Measurements from ENCODE around the gene IQCK. TPM values are rescaled to one million over a fixed set of nuclear protein-coding genes. Genes with fewer than 3 reads are reported as not detected.

The IQCK gene
- total and polyA plus RNA-seq, 2 experiments from 2014 or later: 7.2 to 11.8 TPM

DNA sequence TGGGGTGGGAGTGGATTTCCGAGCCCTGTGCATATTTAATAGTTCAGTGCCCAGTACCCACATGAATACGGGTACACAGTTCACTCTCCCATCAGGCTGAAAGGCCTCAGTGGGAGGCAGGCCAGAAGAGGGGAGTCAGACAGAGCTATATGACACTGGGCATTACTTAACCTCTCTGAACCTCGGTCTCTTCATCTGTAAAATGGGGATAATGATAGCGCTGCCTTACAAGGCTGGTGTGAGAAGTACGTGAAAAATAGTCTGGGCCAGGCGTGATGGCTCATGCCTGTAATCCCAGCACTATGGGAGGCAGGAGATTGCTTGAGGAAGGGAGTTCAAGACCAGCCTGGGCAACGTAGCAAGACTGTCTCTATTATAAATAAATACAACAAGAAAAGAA lies 163.0 kb downstream of the IQCK start:
- no peaks in the 10 kb centered on the region for H3K27me3 ChIP-seq
- no peak for DNase-seq (ENCODE audit: low spot score)
- no peaks in the 10 kb centered on the region for H3K36me3 ChIP-seq (replicated peaks; ENCODE audit: insufficient read depth, low read depth)
- no peak overlapping the region for H3K4me2 ChIP-seq
- no peak for TF ChIP-seq EZH2phosphoT487 (IDR thresholded peaks at IDR 0.05; ENCODE audit: low read depth, severe bottlenecking, unreplicated experiment)
- TF ChIP-seq, protein P1, sequence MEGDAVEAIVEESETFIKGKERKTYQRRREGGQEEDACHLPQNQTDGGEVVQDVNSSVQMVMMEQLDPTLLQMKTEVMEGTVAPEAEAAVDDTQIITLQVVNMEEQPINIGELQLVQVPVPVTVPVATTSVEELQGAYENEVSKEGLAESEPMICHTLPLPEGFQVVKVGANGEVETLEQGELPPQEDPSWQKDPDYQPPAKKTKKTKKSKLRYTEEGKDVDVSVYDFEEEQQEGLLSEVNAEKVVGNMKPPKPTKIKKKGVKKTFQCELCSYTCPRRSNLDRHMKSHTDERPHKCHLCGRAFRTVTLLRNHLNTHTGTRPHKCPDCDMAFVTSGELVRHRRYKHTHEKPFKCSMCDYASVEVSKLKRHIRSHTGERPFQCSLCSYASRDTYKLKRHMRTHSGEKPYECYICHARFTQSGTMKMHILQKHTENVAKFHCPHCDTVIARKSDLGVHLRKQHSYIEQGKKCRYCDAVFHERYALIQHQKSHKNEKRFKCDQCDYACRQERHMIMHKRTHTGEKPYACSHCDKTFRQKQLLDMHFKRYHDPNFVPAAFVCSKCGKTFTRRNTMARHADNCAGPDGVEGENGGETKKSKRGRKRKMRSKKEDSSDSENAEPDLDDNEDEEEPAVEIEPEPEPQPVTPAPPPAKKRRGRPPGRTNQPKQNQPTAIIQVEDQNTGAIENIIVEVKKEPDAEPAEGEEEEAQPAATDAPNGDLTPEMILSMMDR (IDR thresholded peaks at IDR 0.05; ENCODE audit: poor library complexity): no peak
- no peak for TF ChIP-seq EZH2 (IDR thresholded peaks at IDR 0.05; ENCODE audit: borderline replicate concordance)
- no peaks in the 10 kb centered on the region for H3K9me3 ChIP-seq (ENCODE audit: low read depth)
- peaks cover 5% of the 10 kb centered on the region for H3K4me1 ChIP-seq (ENCODE audit: insufficient read depth)
- H4K20me1 ChIP-seq (ENCODE audit: insufficient read depth, poor library complexity, severe bottlenecking): peaks cover 5% of the 10 kb centered on the region
- no peaks in the 10 kb centered on the region for H3K9me2 ChIP-seq (replicated peaks; ENCODE audit: insufficient read depth)
- 95% methylated on average over 7 of the region's 7 CpGs for WGBS (ENCODE audit: low lambda C conversion rate, missing lambda C conversion rate)
- no peak overlapping the region for H3K27ac ChIP-seq
- no peak overlapping the region for H3K4me3 ChIP-seq
- peaks cover 72% of the 10 kb centered on the region for H3K79me2 ChIP-seq
- H2AFZ ChIP-seq: no peak overlapping the region

DNA sequence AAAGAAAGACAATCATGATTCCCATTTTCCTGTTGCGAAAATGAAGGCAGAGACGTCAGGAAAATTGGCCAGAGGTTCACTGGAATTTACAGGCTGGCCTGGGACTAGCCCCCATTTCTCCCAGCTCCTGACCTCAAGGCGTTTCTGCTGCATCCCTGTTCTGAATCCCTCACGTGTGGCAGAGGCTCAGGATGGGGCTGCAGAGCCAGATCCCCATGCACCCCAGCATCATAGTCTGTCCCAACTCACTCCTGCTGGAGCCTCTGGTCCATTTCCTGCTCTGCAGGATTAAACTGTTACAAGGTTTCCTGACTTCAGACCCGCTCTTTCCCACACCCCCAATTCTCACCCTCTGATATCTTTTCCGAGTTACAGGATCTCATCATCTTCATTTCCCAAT lies 163.7 kb downstream of the IQCK start:
- peaks cover 5% of the 10 kb centered on the region for H3K4me1 ChIP-seq (ENCODE audit: insufficient read depth)
- TF ChIP-seq EZH2phosphoT487 (IDR thresholded peaks at IDR 0.05; ENCODE audit: low read depth, severe bottlenecking, unreplicated experiment) (no peak), EZH2 (IDR thresholded peaks at IDR 0.05; ENCODE audit: borderline replicate concordance) (no peak)
- peak overlapping the region; percentile 98 for H3K4me2 ChIP-seq
- no peak overlapping the region for H3K27ac ChIP-seq
- no peaks in the 10 kb centered on the region for H3K9me3 ChIP-seq (ENCODE audit: low read depth)
- H3K27me3 ChIP-seq: no peaks in the 10 kb centered on the region
- no peak for DNase-seq (ENCODE audit: low spot score)
- H2AFZ ChIP-seq: no peak overlapping the region
- 62% methylated on average over 6 of the region's 6 CpGs for WGBS (ENCODE audit: low lambda C conversion rate, missing lambda C conversion rate)
- H3K79me2 ChIP-seq: peaks cover 65% of the 10 kb centered on the region
- peaks cover 5% of the 10 kb centered on the region for H4K20me1 ChIP-seq (ENCODE audit: insufficient read depth, poor library complexity, severe bottlenecking)
- no peaks in the 10 kb centered on the region for H3K36me3 ChIP-seq (replicated peaks; ENCODE audit: insufficient read depth, low read depth)
- no peaks in the 10 kb centered on the region for H3K9me2 ChIP-seq (replicated peaks; ENCODE audit: insufficient read depth)
- no peak overlapping the region for H3K4me3 ChIP-seq

DNA sequence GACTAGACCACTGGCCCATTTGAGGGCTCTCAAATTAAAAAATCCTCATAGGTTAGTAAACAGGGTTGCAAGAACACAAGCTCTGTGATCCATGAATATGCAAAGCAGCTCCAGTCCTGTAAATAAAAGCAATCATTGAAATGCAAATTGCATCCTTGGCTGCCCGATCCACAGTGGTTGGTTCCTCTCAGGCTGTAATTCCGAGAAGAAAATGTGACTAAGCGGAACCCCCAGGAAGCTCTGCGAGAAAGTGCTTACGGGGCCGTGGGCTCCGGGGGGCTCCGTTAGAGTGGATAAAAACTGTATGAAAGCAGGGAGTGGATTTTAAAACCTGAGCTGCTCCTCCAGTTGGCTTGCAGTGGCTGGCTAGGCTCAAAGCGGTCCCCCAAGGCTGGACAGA lies 164.1 kb downstream of the IQCK start:
- no peaks in the 10 kb centered on the region for H3K9me3 ChIP-seq (ENCODE audit: low read depth)
- peaks cover 5% of the 10 kb centered on the region for H4K20me1 ChIP-seq (ENCODE audit: insufficient read depth, poor library complexity, severe bottlenecking)
- 46% methylated on average over 9 of the region's 9 CpGs for WGBS (ENCODE audit: low lambda C conversion rate, missing lambda C conversion rate)
- peaks cover 61% of the 10 kb centered on the region for H3K79me2 ChIP-seq
- no peak overlapping the region for H2AFZ ChIP-seq
- H3K36me3 ChIP-seq (replicated peaks; ENCODE audit: insufficient read depth, low read depth): no peaks in the 10 kb centered on the region
- DNase-seq (ENCODE audit: low spot score): no peak
- no peak overlapping the region for H3K27ac ChIP-seq
- no peaks in the 10 kb centered on the region for H3K27me3 ChIP-seq
- H3K4me2 ChIP-seq: peak overlapping the region; percentile 98
- peaks cover 5% of the 10 kb centered on the region for H3K4me1 ChIP-seq (ENCODE audit: insufficient read depth)
- H3K9me2 ChIP-seq (replicated peaks; ENCODE audit: insufficient read depth): no peaks in the 10 kb centered on the region
- H3K4me3 ChIP-seq: no peak overlapping the region
- TF ChIP-seq EZH2 (IDR thresholded peaks at IDR 0.05; ENCODE audit: borderline replicate concordance) (no peak), EZH2phosphoT487 (IDR thresholded peaks at IDR 0.05; ENCODE audit: low read depth, severe bottlenecking, unreplicated experiment) (no peak)
- TF ChIP-seq, protein P1 (IDR thresholded peaks at IDR 0.05; ENCODE audit: poor library complexity): no peak

DNA sequence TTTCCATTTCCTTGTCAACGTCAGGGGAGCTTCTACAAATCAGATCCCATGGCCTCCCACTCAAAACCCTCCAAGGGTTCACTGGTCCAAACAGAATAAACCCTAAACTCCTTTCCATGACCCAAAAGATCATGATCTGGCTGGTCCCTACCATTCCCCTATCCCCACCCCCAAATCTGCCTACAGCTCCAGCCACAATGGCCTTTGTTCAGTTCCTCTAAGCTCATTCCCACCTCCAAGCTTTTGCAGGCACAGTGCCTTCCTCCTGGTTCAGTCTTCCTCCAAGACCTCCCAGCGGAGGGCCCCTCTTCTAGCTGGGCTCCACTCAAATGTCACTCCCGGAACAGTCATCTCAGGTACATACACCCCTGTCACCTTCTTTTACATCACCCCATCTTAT lies 164.6 kb downstream of the IQCK start:
- H3K27me3 ChIP-seq: no peaks in the 10 kb centered on the region
- H3K36me3 ChIP-seq (replicated peaks; ENCODE audit: insufficient read depth, low read depth): no peaks in the 10 kb centered on the region
- DNase-seq (ENCODE audit: low spot score): no peak
- no peak for TF ChIP-seq EZH2phosphoT487 (IDR thresholded peaks at IDR 0.05; ENCODE audit: low read depth, severe bottlenecking, unreplicated experiment)
- TF ChIP-seq, protein P1 (IDR thresholded peaks at IDR 0.05; ENCODE audit: poor library complexity): no peak
- no peak for TF ChIP-seq EZH2 (IDR thresholded peaks at IDR 0.05; ENCODE audit: borderline replicate concordance)
- 28% methylated on average over 3 of the region's 3 CpGs for WGBS (ENCODE audit: low lambda C conversion rate, missing lambda C conversion rate)
- peak overlapping the region; percentile 80 for H2AFZ ChIP-seq
- H3K4me1 ChIP-seq (ENCODE audit: insufficient read depth): peaks cover 5% of the 10 kb centered on the region
- peak overlapping the region; percentile 98 for H3K4me2 ChIP-seq
- no peaks in the 10 kb centered on the region for H3K9me2 ChIP-seq (replicated peaks; ENCODE audit: insufficient read depth)
- H3K4me3 ChIP-seq: peak overlapping the region; percentile 99
- peak overlapping the region; percentile 71 for H3K27ac ChIP-seq
- H4K20me1 ChIP-seq (ENCODE audit: insufficient read depth, poor library complexity, severe bottlenecking): peaks cover 5% of the 10 kb centered on the region
- H3K79me2 ChIP-seq: peaks cover 56% of the 10 kb centered on the region
- no peaks in the 10 kb centered on the region for H3K9me3 ChIP-seq (ENCODE audit: low read depth)

Data from hepatocyte (in vitro differentiated cells).